Neuronal stem cell (in vitro differentiated cells): Measurements from ENCODE around the gene TMCO4.

Experiments
- DNase-seq: peaks from one replicate; pipeline ENCODE4 v3.0.0-alpha.2; 2013; ENCODE audit warnings: low spot score
- H2AFZ ChIP-seq: one replicate; pipeline ENCODE4 v1.6.1; 2013; ENCODE audit warnings: mild to moderate bottlenecking, low read length, inconsistent platforms
- H2AK5ac ChIP-seq: 2 replicates; pipeline ENCODE4 v1.6.1; 2013; ENCODE audit warnings: low read depth, mild to moderate bottlenecking, inconsistent platforms, low read length, moderate library complexity, mixed read lengths
- H2BK120ac ChIP-seq: 2 replicates; pipeline ENCODE4 v1.6.1; 2013; ENCODE audit warnings: low read depth, mild to moderate bottlenecking, inconsistent platforms, low read length, moderate library complexity, mixed read lengths
- H2BK12ac ChIP-seq: one replicate; pipeline ENCODE4 v1.6.1; 2013; ENCODE audit warnings: low read length, inconsistent platforms
- H2BK15ac ChIP-seq: 2 replicates; pipeline ENCODE4 v1.6.1; 2013; ENCODE audit warnings: mild to moderate bottlenecking, low read length, inconsistent platforms, mixed read lengths
- H2BK5ac ChIP-seq: one replicate; pipeline ENCODE4 v1.6.1; 2013; ENCODE audit warnings: inconsistent platforms, mild to moderate bottlenecking, low read length, moderate library complexity
- H3K14ac ChIP-seq: one replicate; pipeline ENCODE4 v1.6.1; 2013; ENCODE audit warnings: low read length, inconsistent platforms
- H3K18ac ChIP-seq: 2 replicates; pipeline ENCODE4 v1.6.1; 2013; ENCODE audit warnings: low read length, inconsistent platforms
- H3K23ac ChIP-seq: 2 replicates; pipeline ENCODE4 v1.6.1; 2013; ENCODE audit warnings: low read depth, mild to moderate bottlenecking, mixed read lengths, low read length, inconsistent platforms; ENCODE audit not compliant: poor library complexity
- H3K27ac ChIP-seq: replicated peaks from 3 replicates; pipeline ENCODE4 v1.5.1; 2013; ENCODE audit warnings: low read length, inconsistent platforms
- H3K27me3 ChIP-seq, 3 experiments: 2 replicates each; pipeline ENCODE4 v1.6.1; 2013; ENCODE audit warnings: low read length in 3 of 3, mild to moderate bottlenecking in 2 of 3, inconsistent platforms in 1 of 3, low read depth in 1 of 3, mixed read lengths in 1 of 3, moderate library complexity in 1 of 3; ENCODE audit not compliant: control insufficient read depth in 3 of 3, insufficient read depth in 3 of 3
- H3K36me3 ChIP-seq, 2 donors: replicated peaks in 1 of 2; 2 replicates each; pipeline ENCODE4 v1.6.1; 2013; ENCODE audit warnings: low read length in 2 of 2; ENCODE audit not compliant: control insufficient read depth in 2 of 2, insufficient read depth in 2 of 2
- H3K4ac ChIP-seq: 2 replicates; pipeline ENCODE4 v1.6.1; 2013; ENCODE audit warnings: inconsistent platforms, mild to moderate bottlenecking, low read length, moderate library complexity
- H3K4me1 ChIP-seq, 2 donors: 1 replicate in 1 of 2; 2 replicates in 1 of 2; pipeline ENCODE4 v1.6.1; 2013; ENCODE audit warnings: low read length in 2 of 2, low read depth in 1 of 2; ENCODE audit not compliant: control insufficient read depth in 2 of 2, insufficient read depth in 1 of 2
- H3K4me2 ChIP-seq: one replicate; pipeline ENCODE4 v1.6.1; 2013; ENCODE audit warnings: mild to moderate bottlenecking, low read length, inconsistent platforms; ENCODE audit not compliant: insufficient read depth, poor library complexity, severe bottlenecking
- H3K4me3 ChIP-seq, 2 donors: 2 replicates each; pipeline ENCODE4 v1.5.1; 2013; ENCODE audit warnings: low read length in 2 of 2, mild to moderate bottlenecking in 2 of 2, inconsistent platforms in 1 of 2, moderate library complexity in 1 of 2
- H3K79me1 ChIP-seq: one replicate; pipeline ENCODE4 v1.6.1; 2013; ENCODE audit warnings: low read depth, mild to moderate bottlenecking, inconsistent platforms, low read length, moderate library complexity
- H3K9ac ChIP-seq: one replicate; pipeline ENCODE4 v1.6.1; 2013; ENCODE audit warnings: mild to moderate bottlenecking, low read depth, low read length, inconsistent platforms; ENCODE audit not compliant: poor library complexity
- H3K9me3 ChIP-seq, 2 donors: replicated peaks in 1 of 2; 2 replicates each; pipeline versions ENCODE3 to v1.6.1; 2013; ENCODE audit warnings: low read length in 2 of 2, mild to moderate bottlenecking in 2 of 2, inconsistent platforms in 1 of 2, low read depth in 1 of 2, mixed read lengths in 1 of 2, moderate library complexity in 1 of 2; ENCODE audit not compliant: control insufficient read depth in 2 of 2, insufficient read depth in 1 of 2
- H4K8ac ChIP-seq: one replicate; pipeline ENCODE4 v1.6.1; 2013; ENCODE audit warnings: low read depth, mild to moderate bottlenecking, inconsistent platforms, low read length, moderate library complexity
- H4K91ac ChIP-seq: one replicate; pipeline ENCODE4 v1.6.1; 2013; ENCODE audit warnings: low read length, low read depth, mild to moderate bottlenecking, inconsistent platforms; ENCODE audit not compliant: poor library complexity
- WGBS, 2 donors: extraction: QIAGEN DNeasy Blood & Tissue Kit; methylation state at CpG; one replicate each; pipeline ENCODE4 v1.1.7; 2013; ENCODE audit warnings: missing lambda C conversion rate in 2 of 2, mixed read lengths in 1 of 2; ENCODE audit not compliant: insufficient read length in 2 of 2, insufficient replicate concordance in 1 of 2; ENCODE audit errors: extremely low coverage in 2 of 2; 5-methylcytosine and 5-hydroxymethylcytosine counted together

Gene TMCO4

DNA sequence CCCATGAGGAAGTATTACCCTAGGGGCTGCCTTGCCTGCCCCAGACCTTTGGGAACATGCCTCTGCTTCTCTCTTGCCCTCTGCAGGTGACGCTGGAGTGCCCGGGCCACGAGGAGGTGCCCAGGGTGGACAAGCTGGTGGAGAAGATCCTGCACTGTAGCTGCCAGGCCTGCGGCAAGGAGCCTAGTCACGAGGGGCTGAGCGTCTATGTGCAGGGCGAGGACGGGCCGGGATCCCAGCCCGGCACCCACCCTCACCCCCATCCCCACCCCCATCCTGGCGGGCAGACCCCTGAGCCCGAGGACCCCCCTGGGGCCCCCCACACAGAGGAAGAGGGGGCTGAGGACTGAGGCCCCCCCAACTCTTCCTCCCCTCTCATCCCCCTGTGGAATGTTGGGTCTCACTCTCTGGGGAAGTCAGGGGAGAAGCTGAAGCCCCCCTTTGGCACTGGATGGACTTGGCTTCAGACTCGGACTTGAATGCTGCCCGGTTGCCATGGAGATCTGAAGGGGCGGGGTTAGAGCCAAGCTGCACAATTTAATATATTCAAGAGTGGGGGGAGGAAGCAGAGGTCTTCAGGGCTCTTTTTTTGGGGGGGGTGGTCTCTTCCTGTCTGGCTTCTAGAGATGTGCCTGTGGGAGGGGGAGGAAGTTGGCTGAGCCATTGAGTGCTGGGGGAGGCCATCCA is 142.8 kb downstream of the TMCO4 start:
- no CpG with 5 or more reads among the region's 15 CpGs for WGBS, 2 donors
- peaks cover 0 to 4% (median 2%) of the 10 kb centered on the region in 3 experiments for H3K27me3 ChIP-seq

DNA sequence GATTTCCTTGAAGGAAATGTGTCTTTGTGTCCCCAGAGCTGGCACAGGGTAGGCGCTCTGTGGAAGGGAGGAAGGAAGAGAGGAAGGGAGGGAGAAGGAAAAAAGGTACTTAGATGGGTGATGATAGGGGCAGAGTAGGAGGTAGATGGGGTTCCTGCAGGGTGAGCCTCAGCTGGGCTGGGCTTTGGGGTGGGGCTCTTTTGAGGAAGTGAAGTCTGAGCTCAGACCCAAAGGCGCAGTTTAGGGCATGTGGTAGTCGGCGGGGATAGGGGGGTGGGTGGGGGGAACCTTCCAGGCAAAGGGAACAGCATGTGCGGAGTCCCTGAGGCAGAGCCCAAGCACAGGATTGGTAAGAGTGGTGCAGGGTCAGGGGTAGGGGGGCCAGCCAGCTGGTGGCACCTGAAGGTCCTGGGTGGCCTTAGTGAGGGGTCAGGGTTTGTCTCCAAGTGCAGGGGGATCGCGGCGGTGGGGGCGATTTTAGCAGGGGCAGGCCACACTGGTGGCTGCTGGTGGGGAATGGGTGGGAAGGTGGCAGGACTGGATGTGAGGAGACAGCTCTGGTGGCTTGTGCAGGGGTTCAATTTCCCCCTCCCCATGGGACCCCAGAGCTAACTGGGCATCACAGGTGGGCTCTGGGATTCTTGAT is 143.5 kb downstream of the TMCO4 start:
- H2BK120ac ChIP-seq, result no peak overlapping the region
- no peak overlapping the region for H3K27ac ChIP-seq
- H2AK5ac ChIP-seq, result peak overlapping the region; percentile 19
- H2AFZ ChIP-seq, result no peak overlapping the region
- H2BK5ac ChIP-seq, result no peak overlapping the region
- H3K14ac ChIP-seq, result no peak overlapping the region
- no peak overlapping the region for H4K91ac ChIP-seq
- WGBS, 2 donors, result no CpG with 5 or more reads among the region's 9 CpGs
- H3K4me3 ChIP-seq, result no peak overlapping the region
- no peak overlapping the region for H3K4ac ChIP-seq
- no peak for DNase-seq
- H3K9ac ChIP-seq, result no peak overlapping the region
- peaks cover 1 to 20% of the 10 kb centered on the region in 2 donors for H3K4me1 ChIP-seq
- H2BK15ac ChIP-seq, result no peak overlapping the region
- H4K8ac ChIP-seq, result no peak overlapping the region
- no peak overlapping the region for H3K4me2 ChIP-seq
- no peaks in the 10 kb centered on the region for H3K36me3 ChIP-seq
- H3K9me3 ChIP-seq, result no peaks in the 10 kb centered on the region
- no peak overlapping the region for H3K23ac ChIP-seq
- H3K79me1 ChIP-seq, result no peaks in the 10 kb centered on the region
- no peak overlapping the region for H3K18ac ChIP-seq
- H3K27me3 ChIP-seq, result peaks cover 0 to 2% (median 2%) of the 10 kb centered on the region in 3 experiments
- no peak overlapping the region for H2BK12ac ChIP-seq

More for the DNA sequence above, 142.8 kb downstream of the TMCO4 start:
- H3K4me3 ChIP-seq, result no peak overlapping the region
- H2BK12ac ChIP-seq, result no peak overlapping the region
- H3K4me1 ChIP-seq, result peaks cover 1 to 20% of the 10 kb centered on the region in 2 donors
- no peak overlapping the region for H3K18ac ChIP-seq
- H2AK5ac ChIP-seq, result peak overlapping the region; percentile 19
- H3K36me3 ChIP-seq, result no peaks in the 10 kb centered on the region
- no peak for DNase-seq
- no peak overlapping the region for H2BK120ac ChIP-seq
- H3K23ac ChIP-seq, result no peak overlapping the region
- H3K4ac ChIP-seq, result no peak overlapping the region
- no peak overlapping the region for H3K27ac ChIP-seq
- H3K9ac ChIP-seq, result no peak overlapping the region
- no peak overlapping the region for H2BK15ac ChIP-seq
- no peak overlapping the region for H2BK5ac ChIP-seq
- no peaks in the 10 kb centered on the region for H3K9me3 ChIP-seq
- no peaks in the 10 kb centered on the region for H3K79me1 ChIP-seq
- H3K4me2 ChIP-seq, result no peak overlapping the region
- no peak overlapping the region for H4K91ac ChIP-seq
- H4K8ac ChIP-seq, result no peak overlapping the region
- H2AFZ ChIP-seq, result peak overlapping the region; percentile 6
- H3K14ac ChIP-seq, result no peak overlapping the region

DNA sequence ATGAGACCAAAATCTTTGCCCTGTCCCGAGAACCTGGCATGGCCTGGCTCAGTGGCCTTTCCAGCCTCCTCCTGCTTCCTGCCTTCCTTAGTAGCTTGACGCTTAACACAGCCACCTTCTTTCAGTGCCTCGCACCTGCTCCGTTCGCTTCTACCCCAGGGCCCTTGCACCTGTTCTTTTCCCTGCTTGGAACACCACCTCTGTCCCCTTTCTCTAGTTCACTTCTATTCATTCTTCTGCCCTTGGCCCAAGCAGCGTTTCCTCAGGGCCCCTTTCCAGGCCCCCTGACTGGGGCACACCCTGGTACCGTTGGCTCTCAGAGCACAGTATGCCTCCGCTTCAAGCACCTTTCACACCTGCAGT is 144.0 kb downstream of the TMCO4 start:
- no peak overlapping the region for H2BK15ac ChIP-seq
- no peak overlapping the region for H2AK5ac ChIP-seq
- H3K27ac ChIP-seq, result no peak overlapping the region
- H3K36me3 ChIP-seq, result no peaks in the 10 kb centered on the region
- H4K91ac ChIP-seq, result no peak overlapping the region
- H3K4ac ChIP-seq, result no peak overlapping the region
- H3K14ac ChIP-seq, result no peak overlapping the region
- no peak overlapping the region for H3K9ac ChIP-seq
- H3K4me2 ChIP-seq, result no peak overlapping the region
- no peak overlapping the region for H3K23ac ChIP-seq
- H2BK120ac ChIP-seq, result no peak overlapping the region
- H2BK12ac ChIP-seq, result no peak overlapping the region
- peaks cover 3 to 20% of the 10 kb centered on the region in 2 donors for H3K4me1 ChIP-seq
- no peaks in the 10 kb centered on the region for H3K9me3 ChIP-seq
- no peak overlapping the region for H4K8ac ChIP-seq
- H3K4me3 ChIP-seq, result no peak overlapping the region
- no peaks in the 10 kb centered on the region for H3K79me1 ChIP-seq
- H3K18ac ChIP-seq, result no peak overlapping the region
- peaks cover 0 to 2% (median 2%) of the 10 kb centered on the region in 3 experiments for H3K27me3 ChIP-seq
- H2BK5ac ChIP-seq, result peak overlapping the region; percentile 68
- no CpG with 5 or more reads among the region's 8 CpGs for WGBS, 2 donors
- H2AFZ ChIP-seq, result no peak overlapping the region
- no peak for DNase-seq

DNA sequence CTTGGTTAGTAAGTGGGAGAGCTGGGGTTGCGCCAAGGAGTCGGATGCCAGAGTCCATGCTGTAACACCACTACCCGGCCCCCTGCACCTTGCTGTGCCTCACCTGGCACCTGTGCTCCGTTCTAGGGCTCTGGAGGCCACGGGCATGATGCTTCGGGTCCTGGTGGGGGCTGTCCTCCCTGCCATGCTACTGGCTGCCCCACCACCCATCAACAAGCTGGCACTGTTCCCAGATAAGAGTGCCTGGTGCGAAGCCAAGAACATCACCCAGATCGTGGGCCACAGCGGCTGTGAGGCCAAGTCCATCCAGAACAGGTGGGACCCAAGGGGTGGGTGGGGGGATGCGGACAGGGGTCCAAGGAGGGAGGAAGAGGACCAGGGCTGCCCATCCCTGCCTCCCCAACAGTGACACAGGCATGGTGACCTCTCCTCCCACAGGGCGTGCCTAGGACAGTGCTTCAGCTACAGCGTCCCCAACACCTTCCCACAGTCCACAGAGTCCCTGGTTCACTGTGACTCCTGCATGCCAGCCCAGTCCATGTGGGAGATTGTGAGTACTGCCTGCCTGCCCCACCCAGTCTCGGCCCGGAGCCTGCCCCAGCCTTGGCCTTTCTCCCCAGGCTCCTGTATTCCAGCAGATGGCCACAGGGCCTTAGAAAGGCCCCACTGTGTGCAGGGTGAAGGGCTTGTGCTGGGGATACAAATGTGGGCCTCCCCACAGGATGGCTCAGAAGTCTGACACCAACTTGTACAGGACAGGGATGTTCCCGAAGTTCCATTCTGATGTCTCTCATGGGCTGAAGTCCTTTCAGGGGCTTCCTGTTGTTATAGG is 144.6 kb downstream of the TMCO4 start:
- no peaks in the 10 kb centered on the region for H3K79me1 ChIP-seq
- H3K27me3 ChIP-seq, result no peaks in the 10 kb centered on the region
- no peaks in the 10 kb centered on the region for H3K36me3 ChIP-seq
- no peak overlapping the region for H4K8ac ChIP-seq
- H2BK15ac ChIP-seq, result no peak overlapping the region
- H3K9me3 ChIP-seq, result no peaks in the 10 kb centered on the region
- H4K91ac ChIP-seq, result no peak overlapping the region
- H2AFZ ChIP-seq, result no peak overlapping the region
- no peak overlapping the region for H3K4ac ChIP-seq
- H3K18ac ChIP-seq, result no peak overlapping the region
- no peak overlapping the region for H3K27ac ChIP-seq
- no CpG with 5 or more reads among the region's 15 CpGs for WGBS, 2 donors
- no peak for DNase-seq
- H3K9ac ChIP-seq, result no peak overlapping the region
- H2BK5ac ChIP-seq, result peak overlapping the region; percentile 68
- peak overlapping the region; percentile 47 for H3K14ac ChIP-seq
- H3K4me1 ChIP-seq, result peaks cover 3 to 20% of the 10 kb centered on the region in 2 donors
- no peak overlapping the region for H3K4me2 ChIP-seq
- H2BK12ac ChIP-seq, result no peak overlapping the region
- H2AK5ac ChIP-seq, result peak overlapping the region; percentile 3
- no peak overlapping the region for H3K23ac ChIP-seq
- H2BK120ac ChIP-seq, result no peak overlapping the region
- H3K4me3 ChIP-seq, result peak overlapping the region in 1 of 2 donors; percentile 10
